Keratinocyte (primary cell): ENCODE data around the gene RFC2. TPM values are rescaled to one million over a fixed set of nuclear protein-coding genes. Genes with fewer than 3 reads are reported as not detected.
"Not testable (repeated sequence)": the region's sequence is repeated elsewhere in the genome, so short reads cannot be mapped to it uniquely, and the experiment has no call there.

Experiments used
- DNase-seq: peaks from one replicate; pipeline ENCODE4 v3.0.0-alpha.2; 2011; ENCODE audit warnings: low read depth, missing footprints, low spot score
- FAIRE-seq: peaks from 2 replicates; lab custom pipeline; 2011; peaks lifted over from hg19 to GRCh38; lab: Jason Lieb, UNC
- H2AFZ ChIP-seq: 2 replicates; pipeline ENCODE4 v1.6.0; 2012; ENCODE audit warnings: low read length, control low read depth, inconsistent platforms; ENCODE audit not compliant: control insufficient read depth
- H3K27ac ChIP-seq: 2 replicates; pipeline ENCODE4 v1.5.1; 2011; ENCODE audit warnings: low read length; ENCODE audit not compliant: control insufficient read depth, insufficient read depth
- H3K27me3 ChIP-seq: 3 replicates; pipeline ENCODE4 v1.6.0; 2011; ENCODE audit warnings: low read length; ENCODE audit not compliant: control insufficient read depth, insufficient read depth; ENCODE audit errors: extremely low read depth
- H3K36me3 ChIP-seq, 2 experiments: 2 replicates in 1 of 2; 3 replicates in 1 of 2; pipeline ENCODE4 v1.5.1; 2011; ENCODE audit warnings: low read length in 2 of 2, mild to moderate bottlenecking in 1 of 2; ENCODE audit not compliant: control insufficient read depth in 2 of 2, insufficient read depth in 2 of 2; ENCODE audit errors: extremely low read depth in 1 of 2
- H3K4me1 ChIP-seq: 3 replicates; pipeline ENCODE4 v1.5.1; 2011; ENCODE audit warnings: low read length; ENCODE audit not compliant: control insufficient read depth, insufficient read depth; ENCODE audit errors: extremely low read depth
- H3K4me2 ChIP-seq: 3 replicates; pipeline ENCODE4 v1.6.0; 2011; ENCODE audit warnings: low read depth, low read length; ENCODE audit not compliant: control insufficient read depth, insufficient read depth; ENCODE audit errors: extremely low read depth
- H3K4me3 ChIP-seq, 3 experiments: fragments of 200-600 bp in 1 of 3; sonication (generic) in 1 of 3; 2 replicates in 2 of 3; 3 replicates in 1 of 3; pipeline ENCODE4 v1.5.1; 2011 to 2016; ENCODE audit warnings: low read length in 3 of 3, mild to moderate bottlenecking in 3 of 3, control low read depth in 2 of 3, inconsistent platforms in 1 of 3, low read depth in 1 of 3, mixed read lengths in 1 of 3, mixed run types in 1 of 3, moderate library complexity in 1 of 3; ENCODE audit not compliant: control insufficient read depth in 2 of 3, insufficient read depth in 2 of 3; ENCODE audit errors: extremely low read depth in 1 of 3
- H3K79me2 ChIP-seq: 2 replicates; pipeline ENCODE4 v1.6.0; 2012; ENCODE audit warnings: low read length; ENCODE audit not compliant: control insufficient read depth, insufficient read depth
- H3K9ac ChIP-seq: 3 replicates; pipeline ENCODE4 v1.6.0; 2011; ENCODE audit warnings: low read length; ENCODE audit not compliant: control insufficient read depth, insufficient read depth; ENCODE audit errors: extremely low read depth
- H3K9me1 ChIP-seq: 3 replicates; pipeline ENCODE4 v1.6.0; 2011; ENCODE audit warnings: low read length; ENCODE audit not compliant: control insufficient read depth, insufficient read depth; ENCODE audit errors: extremely low read depth
- H3K9me3 ChIP-seq: 2 replicates; pipeline ENCODE4 v1.5.1; 2012; ENCODE audit warnings: low read depth, low read length; ENCODE audit not compliant: control insufficient read depth
- H4K20me1 ChIP-seq: 3 replicates; pipeline ENCODE4 v1.6.0; 2011; ENCODE audit warnings: low read length; ENCODE audit not compliant: control insufficient read depth, insufficient read depth; ENCODE audit errors: extremely low read depth
- CTCF ChIP-seq, 3 experiments: IDR thresholded peaks in 1 of 3; conservative IDR thresholded peaks in 1 of 3; optimal IDR thresholded peaks in 1 of 3; 2 replicates in 2 of 3; 3 replicates in 1 of 3; pipeline versions ENCODE3 to v1.5.1; 2011; ENCODE audit warnings: low read length in 3 of 3, mild to moderate bottlenecking in 3 of 3, moderate library complexity in 2 of 3, control low read depth in 1 of 3, inconsistent platforms in 1 of 3; ENCODE audit not compliant: insufficient read depth in 2 of 3; ENCODE audit errors: extremely low read depth in 1 of 3
- EZH2 ChIP-seq: IDR thresholded peaks from one replicate; pipeline ENCODE4 v1.6.1; 2012; ENCODE audit warnings: inconsistent platforms, mild to moderate bottlenecking, low read length, moderate library complexity
- dilution Hi-C: fragments of 300-500 bp; cut with MboI; formaldehyde crosslinking; loops from one replicate; pipeline ENCODE4 v1.7.0; 2020; ENCODE audit warnings: low sequenced_read_pairs; ENCODE audit not compliant: extremely low pct_ligation_motif_present
- polyA plus RNA-seq, 5 experiments: library from polyadenylated mRNA; depleted of rRNA in 3 of 5; stranded (reverse) in 3 of 5; stranded (forward) in 1 of 5; unstranded in 1 of 5; fragments of >200 nt; gene quantifications; 1 replicate in 1 of 5; 2 replicates in 3 of 5; 3 replicates in 1 of 5; pipeline versions ENCODE4 v1.2.1 to v1.2.3, GENCODE V29; 2011 to 2012; ENCODE audit warnings: missing spikeins in 2 of 5, low read depth in 1 of 5, low replicate concordance in 1 of 5

RFC2 gene
- polyA plus RNA-seq, 1 donor (not counting 4 experiments of a cell fraction or from before 2014, with no cell fraction given) = 24.7 TPM

- dilution Hi-C loops = no loop called here
- no peak for DNase-seq
- no peak for FAIRE-seq
- Histone ChIP-seq H3K79me2 (peaks cover under 1% of the 10 kb centered on the region), H3K27me3 (no peaks in the 10 kb centered on the region), H3K4me3 (no peak overlapping the region), H3K27ac (no peak overlapping the region), H3K9ac (no peak overlapping the region), H3K4me2 (no peak overlapping the region), H3K36me3 (peaks cover 5 to 14% of the 10 kb centered on the region in 2 experiments), H3K4me1 (peaks cover 4% of the 10 kb centered on the region), H4K20me1 (no peaks in the 10 kb centered on the region), H3K9me3 (no peaks in the 10 kb centered on the region), H2AFZ (no peak overlapping the region), H3K9me1 (no peaks in the 10 kb centered on the region)
- no peak for TF ChIP-seq EZH2
- TF ChIP-seq CTCF (optimal IDR thresholded peaks at IDR 0.05 in 1 of 3, IDR thresholded peaks at IDR 0.05 in 1 of 3, conservative IDR thresholded peaks at IDR 0.05 in 1 of 3; ENCODE audit: extremely low read depth in 1 of 3, insufficient read depth in 2 of 3, low read length in 3 of 3) = no peak
Measured at GRCh38 chr7:74199551-74200355, 54.4 kb downstream of the RFC2 start.

- peaks cover 17 to 31% of the 10 kb centered on the region in 2 experiments for H3K36me3 ChIP-seq
- no peak overlapping the region for H3K9ac ChIP-seq
- no peak for TF ChIP-seq EZH2
- TF ChIP-seq CTCF (optimal IDR thresholded peaks at IDR 0.05 in 1 of 3, IDR thresholded peaks at IDR 0.05 in 1 of 3, conservative IDR thresholded peaks at IDR 0.05 in 1 of 3; ENCODE audit: extremely low read depth in 1 of 3, insufficient read depth in 2 of 3, low read length in 3 of 3) = no peak
- H3K4me3 ChIP-seq = no peak overlapping the region
- no peak overlapping the region for H3K27ac ChIP-seq
- peaks cover 4% of the 10 kb centered on the region for H3K4me1 ChIP-seq
- peaks cover 8% of the 10 kb centered on the region for H3K79me2 ChIP-seq
- no peak overlapping the region for H3K4me2 ChIP-seq
- H2AFZ ChIP-seq = no peak overlapping the region
- no peaks in the 10 kb centered on the region for H3K9me3 ChIP-seq
- no peaks in the 10 kb centered on the region for H4K20me1 ChIP-seq
- H3K27me3 ChIP-seq = no peaks in the 10 kb centered on the region
- FAIRE-seq = no peak
- DNase-seq = no peak
- H3K9me1 ChIP-seq = no peaks in the 10 kb centered on the region
- dilution Hi-C loops = no loop called here
Measured at GRCh38 chr7:74197449-74198124, 56.6 kb downstream of the RFC2 start.

GRCh38 chr7:74195968-74196654 is 58.1 kb downstream of the RFC2 start:
- FAIRE-seq, H3K4me3 ChIP-seq, H4K20me1 ChIP-seq, H3K9me1 ChIP-seq, H3K9ac ChIP-seq, H3K4me1 ChIP-seq, DNase-seq, dilution Hi-C loops, H3K27ac ChIP-seq, H3K4me2 ChIP-seq, H3K27me3 ChIP-seq, H2AFZ ChIP-seq, H3K9me3 ChIP-seq: not testable (repeated sequence)
- H3K79me2 ChIP-seq = peaks cover 15% of the 10 kb centered on the region
- peaks cover 23 to 41% of the 10 kb centered on the region in 2 experiments for H3K36me3 ChIP-seq
